WTC11 (cell line): Measurements from ENCODE around the gene NOC3L. TPM values are rescaled to one million over a fixed set of nuclear protein-coding genes. Genes with fewer than 3 reads are reported as not detected.

ENCODE experiments used
- ATAC-seq: fragments of 200-7000 bp; cut with Tn5 transposase; 2 replicates; pipeline ENCODE4 v1.10.0; 2021; ENCODE audit warnings: mild to moderate bottlenecking, moderate library complexity
- CTCF ChIA-PET: fragments of 300-600 bp; sonication (Branson Sonifier 250); formaldehyde crosslinking; loops from one replicate; lab custom pipeline; 2021; ENCODE audit warnings: antibody characterized with exemption; lab: Charles Lee
- POLR2A ChIA-PET: fragments of 350-600 bp; sonication (Branson Sonifier 250); formaldehyde crosslinking; loops from one replicate; lab custom pipeline; 2021; ENCODE audit warnings: antibody characterized with exemption; lab: Charles Lee
- DNase-seq: peaks from one replicate; pipeline ENCODE4 v3.0.0; 2021; ENCODE audit warnings: low spot score
- H3K27ac Mint-ChIP-seq: 2 replicates; pipeline ENCODE4 v1.8.0; 2021; ENCODE audit warnings: mixed read lengths
- H3K27me3 Mint-ChIP-seq: 2 replicates; pipeline ENCODE4 v1.8.0; 2021; ENCODE audit warnings: low read depth, mild to moderate bottlenecking, moderate library complexity, mixed read lengths
- H3K36me3 Mint-ChIP-seq: 2 replicates; pipeline ENCODE4 v1.8.0; 2021; ENCODE audit warnings: mixed read lengths
- H3K4me1 Mint-ChIP-seq: 2 replicates; pipeline ENCODE4 v1.8.0; 2022; ENCODE audit warnings: mixed read lengths
- H3K4me3 Mint-ChIP-seq: 2 replicates; pipeline ENCODE4 v1.8.0; 2021; ENCODE audit warnings: mild to moderate bottlenecking, moderate library complexity, mixed read lengths
- H3K9me3 Mint-ChIP-seq: 2 replicates; pipeline ENCODE4 v1.8.0; 2021; ENCODE audit warnings: mixed read lengths
- ELF4 ChIP-seq: sonication (generic); formaldehyde crosslinking; IDR thresholded peaks from 2 replicates; pipeline ENCODE4 v1.8.1; 2022; ENCODE audit warnings: low read depth, mild to moderate bottlenecking, moderate library complexity, missing genetic modification reagents
- ESRRA ChIP-seq: sonication (generic); formaldehyde crosslinking; IDR thresholded peaks from 2 replicates; pipeline ENCODE4 v1.8.1; 2022; ENCODE audit warnings: mild to moderate bottlenecking, missing genetic modification reagents, borderline replicate concordance
- GTF2I ChIP-seq: fragments of 250-450 bp; sonication (Bioruptor Pico); conservative IDR thresholded peaks from 2 replicates; pipeline ENCODE4 v1.4.0; 2021; ENCODE audit warnings: mild to moderate bottlenecking
- KAT7 ChIP-seq: sonication (generic); formaldehyde crosslinking; IDR thresholded peaks from 2 replicates; pipeline ENCODE4 v1.8.1; 2023; ENCODE audit warnings: missing genetic modification reagents, mild to moderate bottlenecking, borderline replicate concordance
- MLX ChIP-seq: sonication (generic); formaldehyde crosslinking; IDR thresholded peaks from 2 replicates; pipeline ENCODE4 v1.8.1; 2023; ENCODE audit warnings: mild to moderate bottlenecking, missing genetic modification reagents, moderate library complexity
- PRRX2 ChIP-seq: fragments of 250-450 bp; sonication (Bioruptor Pico); IDR thresholded peaks from 2 replicates; pipeline ENCODE4 v1.8.0; 2021; ENCODE audit warnings: mild to moderate bottlenecking
- RELA ChIP-seq: sonication (generic); formaldehyde crosslinking; IDR thresholded peaks from 2 replicates; pipeline ENCODE4 v1.8.1; 2022; ENCODE audit warnings: missing genetic modification reagents, mild to moderate bottlenecking, borderline replicate concordance
- SOX15 ChIP-seq: fragments of 250-450 bp; sonication (Bioruptor Pico); IDR thresholded peaks from 2 replicates; pipeline ENCODE4 v1.9.0; 2021; ENCODE audit warnings: mild to moderate bottlenecking
- TEAD4 ChIP-seq: sonication (generic); formaldehyde crosslinking; IDR thresholded peaks from 2 replicates; pipeline ENCODE4 v1.8.0; 2022; ENCODE audit warnings: mild to moderate bottlenecking, missing genetic modification reagents
- ZNF232 ChIP-seq: sonication (generic); formaldehyde crosslinking; IDR thresholded peaks from 2 replicates; pipeline ENCODE4 v1.8.0; 2022; ENCODE audit warnings: mild to moderate bottlenecking, missing genetic modification reagents
- ZNF263 ChIP-seq: sonication (generic); formaldehyde crosslinking; IDR thresholded peaks from 2 replicates; pipeline ENCODE4 v1.8.1; 2022; ENCODE audit warnings: low read depth, mild to moderate bottlenecking, moderate library complexity, missing genetic modification reagents
- ZNF396 ChIP-seq: fragments of 250-450 bp; sonication (Bioruptor Pico); IDR thresholded peaks from 2 replicates; pipeline ENCODE4 v1.8.0; 2021; ENCODE audit warnings: mild to moderate bottlenecking, moderate library complexity, borderline replicate concordance
- ZNF425 ChIP-seq: fragments of 250-450 bp; sonication (Bioruptor Pico); conservative IDR thresholded peaks from 2 replicates; pipeline ENCODE4 v1.9.0; 2021; ENCODE audit warnings: mild to moderate bottlenecking
- total RNA-seq: library from RNA; stranded (reverse); gene quantifications from 3 replicates; pipeline ENCODE4 v1.2.3, GENCODE V29; 2021
- TF ChIP-seq, protein P1 (sequence below): sonication (generic); formaldehyde crosslinking; IDR thresholded peaks from 2 replicates; pipeline ENCODE4 v1.8.1; 2022; ENCODE audit warnings: low read depth, mild to moderate bottlenecking, moderate library complexity, missing genetic modification reagents, borderline replicate concordance
- TF ChIP-seq, protein P2 (sequence below): fragments of 250-450 bp; sonication (Bioruptor Pico); IDR thresholded peaks from 2 replicates; pipeline ENCODE4 v1.8.0; 2021; ENCODE audit warnings: mild to moderate bottlenecking
- TF ChIP-seq, protein P3 (sequence below): sonication (generic); formaldehyde crosslinking; IDR thresholded peaks from 2 replicates; pipeline ENCODE4 v1.8.1; 2022; ENCODE audit warnings: missing genetic modification reagents, borderline replicate concordance

NOC3L gene
- total RNA-seq, 1 experiment from 2014 or later = 26.1 TPM

DNA sequence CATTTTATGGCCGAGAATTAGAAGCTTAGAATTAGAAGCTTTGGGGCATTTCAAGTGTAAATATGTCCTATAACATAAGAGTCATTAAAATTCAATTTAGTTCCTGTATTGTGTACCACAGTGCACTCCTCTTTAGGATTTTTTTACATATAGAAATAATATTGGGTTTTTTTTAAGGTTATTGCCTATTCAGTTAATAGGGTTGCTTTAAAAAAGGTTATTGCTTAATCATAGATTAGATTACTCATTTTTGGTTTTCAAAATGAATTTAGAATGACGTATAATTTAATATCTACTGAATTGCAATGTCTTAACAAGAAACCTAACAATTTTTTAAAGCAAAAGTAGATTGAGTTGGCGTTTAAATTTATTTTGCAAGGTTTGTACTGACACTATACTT is 34.1 kb downstream of the NOC3L start:
- POLR2A ChIA-PET = no interaction called here
- DNase-seq = no peak
- ATAC-seq = no peak
- no peaks in the 10 kb centered on the region for H3K27me3 Mint-ChIP-seq
- no peaks in the 10 kb centered on the region for H3K9me3 Mint-ChIP-seq
- CTCF ChIA-PET = no interaction called here
- H3K36me3 Mint-ChIP-seq = peaks cover 48% of the 10 kb centered on the region
- H3K4me3 Mint-ChIP-seq = no peak overlapping the region
- H3K27ac Mint-ChIP-seq = no peak overlapping the region
- TF ChIP-seq RELA (no peak), GTF2I (CRISPR knock-in tag) (no peak), ZNF396 (CRISPR knock-in tag) (no peak), PRRX2 (CRISPR knock-in tag) (no peak), ZNF263 (CRISPR knock-in tag) (no peak), ESRRA (CRISPR knock-in tag) (no peak), MLX (no peak), ELF4 (CRISPR knock-in tag) (no peak), ZNF425 (CRISPR knock-in tag) (no peak), KAT7 (CRISPR knock-in tag) (no peak), TEAD4 (CRISPR knock-in tag) (no peak), SOX15 (CRISPR knock-in tag) (no peak)
- TF ChIP-seq, protein P1, sequence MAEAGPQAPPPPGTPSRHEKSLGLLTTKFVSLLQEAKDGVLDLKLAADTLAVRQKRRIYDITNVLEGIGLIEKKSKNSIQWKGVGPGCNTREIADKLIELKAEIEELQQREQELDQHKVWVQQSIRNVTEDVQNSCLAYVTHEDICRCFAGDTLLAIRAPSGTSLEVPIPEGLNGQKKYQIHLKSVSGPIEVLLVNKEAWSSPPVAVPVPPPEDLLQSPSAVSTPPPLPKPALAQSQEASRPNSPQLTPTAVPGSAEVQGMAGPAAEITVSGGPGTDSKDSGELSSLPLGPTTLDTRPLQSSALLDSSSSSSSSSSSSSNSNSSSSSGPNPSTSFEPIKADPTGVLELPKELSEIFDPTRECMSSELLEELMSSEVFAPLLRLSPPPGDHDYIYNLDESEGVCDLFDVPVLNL (CRISPR knock-in tag) = no peak
- TF ChIP-seq, protein P2, sequence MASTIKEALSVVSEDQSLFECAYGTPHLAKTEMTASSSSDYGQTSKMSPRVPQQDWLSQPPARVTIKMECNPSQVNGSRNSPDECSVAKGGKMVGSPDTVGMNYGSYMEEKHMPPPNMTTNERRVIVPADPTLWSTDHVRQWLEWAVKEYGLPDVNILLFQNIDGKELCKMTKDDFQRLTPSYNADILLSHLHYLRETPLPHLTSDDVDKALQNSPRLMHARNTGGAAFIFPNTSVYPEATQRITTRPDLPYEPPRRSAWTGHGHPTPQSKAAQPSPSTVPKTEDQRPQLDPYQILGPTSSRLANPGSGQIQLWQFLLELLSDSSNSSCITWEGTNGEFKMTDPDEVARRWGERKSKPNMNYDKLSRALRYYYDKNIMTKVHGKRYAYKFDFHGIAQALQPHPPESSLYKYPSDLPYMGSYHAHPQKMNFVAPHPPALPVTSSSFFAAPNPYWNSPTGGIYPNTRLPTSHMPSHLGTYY (CRISPR knock-in tag) = no peak
- TF ChIP-seq, protein P3, sequence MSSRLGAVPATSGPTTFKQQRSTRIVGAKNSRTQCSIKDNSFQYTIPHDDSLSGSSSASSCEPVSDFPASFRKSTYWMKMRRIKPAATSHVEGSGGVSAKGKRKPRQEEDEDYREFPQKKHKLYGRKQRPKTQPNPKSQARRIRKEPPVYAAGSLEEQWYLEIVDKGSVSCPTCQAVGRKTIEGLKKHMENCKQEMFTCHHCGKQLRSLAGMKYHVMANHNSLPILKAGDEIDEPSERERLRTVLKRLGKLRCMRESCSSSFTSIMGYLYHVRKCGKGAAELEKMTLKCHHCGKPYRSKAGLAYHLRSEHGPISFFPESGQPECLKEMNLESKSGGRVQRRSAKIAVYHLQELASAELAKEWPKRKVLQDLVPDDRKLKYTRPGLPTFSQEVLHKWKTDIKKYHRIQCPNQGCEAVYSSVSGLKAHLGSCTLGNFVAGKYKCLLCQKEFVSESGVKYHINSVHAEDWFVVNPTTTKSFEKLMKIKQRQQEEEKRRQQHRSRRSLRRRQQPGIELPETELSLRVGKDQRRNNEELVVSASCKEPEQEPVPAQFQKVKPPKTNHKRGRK = no peak
- no peaks in the 10 kb centered on the region for H3K4me1 Mint-ChIP-seq

GRCh38 chr10:94327649-94328048 is 35.1 kb downstream of the NOC3L start:
- ChIA-PET CTCF (interaction anchor here (1.0 kb wide), 1 partner anchor 411 kb away, joined by 4 read pairs; no protein-coding TSS in a partner anchor), POLR2A (no interaction called here)
- no peak overlapping the region for H3K27ac Mint-ChIP-seq
- ATAC-seq = no peak
- no peak for TF ChIP-seq ZNF232
- TF ChIP-seq, protein P3 = no peak
- H3K9me3 Mint-ChIP-seq = no peaks in the 10 kb centered on the region
- no peak overlapping the region for H3K4me3 Mint-ChIP-seq
- no peak for DNase-seq
- no peaks in the 10 kb centered on the region for H3K27me3 Mint-ChIP-seq
- H3K36me3 Mint-ChIP-seq = peaks cover 42% of the 10 kb centered on the region
- H3K4me1 Mint-ChIP-seq = no peaks in the 10 kb centered on the region
